Measurements from ENCODE around the gene CASR. TPM values are rescaled to one million over a fixed set of nuclear protein-coding genes. Genes with fewer than 3 reads are reported as not detected.
A peak's percentile ranks its signal among the peaks of the same experiment; 100 is the strongest.

Gene CASR
- total RNA-seq, 2 donors from 2014 or later = 0.10 to 1.3 TPM

DNA sequence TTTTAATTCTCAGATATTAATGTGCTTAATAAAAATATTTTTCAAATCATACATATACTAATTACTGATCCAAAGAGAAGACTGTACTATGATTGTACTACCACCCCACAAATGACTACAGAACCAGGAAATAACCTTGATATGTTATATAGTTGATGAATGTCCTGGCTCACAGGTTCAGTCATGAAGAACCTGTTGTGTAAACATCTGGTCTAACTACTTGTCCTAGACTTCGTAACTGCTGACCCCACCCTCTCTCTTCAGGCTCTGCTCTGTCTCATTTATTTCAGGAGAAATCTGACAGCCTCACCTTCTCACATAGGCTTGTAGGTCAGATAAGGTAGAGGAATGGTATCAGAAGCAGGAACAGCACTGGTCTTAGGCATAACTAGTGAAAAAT is 126.9 kb downstream of the CASR start:
- ATAC-seq = no peak
- H3K36me3 Mint-ChIP-seq (ENCODE audit: low read depth) = peaks cover 2% of the 10 kb centered on the region
- no peak overlapping the region for H3K27ac Mint-ChIP-seq
- H3K4me1 Mint-ChIP-seq = peaks cover 32% of the 10 kb centered on the region
- DNase-seq = no peak
- H3K27me3 Mint-ChIP-seq = no peaks in the 10 kb centered on the region
- no peaks in the 10 kb centered on the region for H3K9me3 ChIP-seq (ENCODE audit: control insufficient read depth, low read length, poor library complexity, severe bottlenecking)
- H3K4me3 Mint-ChIP-seq = no peak overlapping the region

DNA sequence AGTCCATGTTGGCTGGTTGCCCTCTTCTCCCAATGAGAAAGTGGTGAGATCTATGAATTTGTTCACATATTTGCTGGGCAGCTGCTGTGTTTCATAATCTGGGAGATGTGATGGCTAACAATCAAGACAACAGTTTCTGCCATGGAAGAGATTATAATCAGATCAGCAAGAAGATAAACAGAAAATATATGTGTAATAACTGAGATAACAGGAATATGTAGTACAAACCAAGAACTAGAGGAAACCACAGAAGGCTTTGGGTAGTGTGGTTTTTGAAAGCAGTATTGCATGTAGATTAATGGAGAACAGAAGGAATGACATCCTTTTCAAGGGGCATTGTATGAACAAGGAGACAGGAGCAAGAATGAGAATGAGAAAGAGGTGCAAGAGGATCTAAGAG is 129.4 kb downstream of the CASR start:
- Mint-ChIP-seq H3K4me3 (peak overlapping the region; percentile 67), H3K4me1 (peaks cover 24% of the 10 kb centered on the region), H3K27me3 (no peaks in the 10 kb centered on the region), H3K36me3 (ENCODE audit: low read depth) (peaks cover 2% of the 10 kb centered on the region), H3K27ac (peak overlapping the region; percentile 37)
- no peaks in the 10 kb centered on the region for H3K9me3 ChIP-seq (ENCODE audit: control insufficient read depth, low read length, poor library complexity, severe bottlenecking)
- DNase-seq (no peak), ATAC-seq (peak; percentile 36)

DNA sequence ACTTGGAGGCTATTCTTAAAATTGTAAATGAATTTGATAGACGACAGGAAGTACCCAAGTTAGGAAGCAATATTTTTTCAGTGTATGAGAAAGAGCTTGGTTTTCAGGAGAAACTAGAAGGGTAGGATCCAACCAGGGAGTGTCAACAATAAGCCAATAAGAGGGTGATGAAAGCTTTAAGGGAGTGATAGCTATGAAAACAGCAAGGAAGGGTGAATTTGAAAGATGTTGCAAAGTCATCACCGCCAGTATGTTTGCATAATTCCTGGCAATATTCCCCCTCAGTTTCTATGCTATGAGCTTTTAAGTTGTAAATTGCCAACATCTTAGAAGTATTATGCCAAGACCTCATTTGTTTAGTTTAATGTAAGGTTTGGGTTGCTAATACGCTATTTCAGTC is 129.8 kb downstream of the CASR start:
- no peaks in the 10 kb centered on the region for H3K27me3 Mint-ChIP-seq
- H3K9me3 ChIP-seq (ENCODE audit: control insufficient read depth, low read length, poor library complexity, severe bottlenecking) = no peaks in the 10 kb centered on the region
- ATAC-seq = no peak
- H3K36me3 Mint-ChIP-seq (ENCODE audit: low read depth) = peaks cover 2% of the 10 kb centered on the region
- no peak overlapping the region for H3K27ac Mint-ChIP-seq
- peak overlapping the region; percentile 67 for H3K4me3 Mint-ChIP-seq
- no peak for DNase-seq
- H3K4me1 Mint-ChIP-seq = peaks cover 22% of the 10 kb centered on the region

DNA sequence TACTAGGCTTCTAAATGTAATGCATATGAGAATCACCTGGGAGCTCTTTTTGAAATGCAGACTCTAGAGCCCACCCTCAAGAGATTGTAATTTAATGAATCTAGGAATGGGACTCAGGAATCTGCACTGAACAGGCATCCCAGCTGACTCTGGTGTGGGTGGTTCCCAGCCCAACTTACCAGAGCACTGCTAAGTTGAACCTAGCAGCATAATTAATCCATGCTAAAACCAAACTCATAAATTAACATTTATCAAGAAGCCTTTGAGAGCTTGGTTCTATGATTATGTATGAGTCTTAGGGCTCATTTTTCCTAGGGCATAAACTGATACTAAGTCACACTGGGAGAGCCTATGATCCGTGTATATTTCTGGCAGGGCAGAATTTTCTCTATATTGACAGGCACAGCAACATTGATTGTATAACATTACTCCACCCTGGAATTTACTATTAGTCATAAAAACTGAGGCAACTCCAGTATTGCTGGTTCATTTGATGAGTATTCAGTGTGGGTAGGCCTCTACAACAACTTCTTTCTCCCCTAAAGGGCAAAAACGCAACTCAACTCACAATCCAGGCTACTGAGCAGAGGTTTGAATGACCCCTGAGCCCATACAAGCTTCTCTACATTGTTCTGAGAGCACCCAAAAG is 130.9 kb downstream of the CASR start:
- Mint-ChIP-seq H3K27ac (no peak overlapping the region), H3K27me3 (no peaks in the 10 kb centered on the region), H3K4me1 (peaks cover 22% of the 10 kb centered on the region), H3K4me3 (no peak overlapping the region), H3K36me3 (ENCODE audit: low read depth) (peaks cover 2% of the 10 kb centered on the region)
- ATAC-seq (no peak), DNase-seq (no peak)
- H3K9me3 ChIP-seq (ENCODE audit: control insufficient read depth, low read length, poor library complexity, severe bottlenecking) = no peaks in the 10 kb centered on the region

DNA sequence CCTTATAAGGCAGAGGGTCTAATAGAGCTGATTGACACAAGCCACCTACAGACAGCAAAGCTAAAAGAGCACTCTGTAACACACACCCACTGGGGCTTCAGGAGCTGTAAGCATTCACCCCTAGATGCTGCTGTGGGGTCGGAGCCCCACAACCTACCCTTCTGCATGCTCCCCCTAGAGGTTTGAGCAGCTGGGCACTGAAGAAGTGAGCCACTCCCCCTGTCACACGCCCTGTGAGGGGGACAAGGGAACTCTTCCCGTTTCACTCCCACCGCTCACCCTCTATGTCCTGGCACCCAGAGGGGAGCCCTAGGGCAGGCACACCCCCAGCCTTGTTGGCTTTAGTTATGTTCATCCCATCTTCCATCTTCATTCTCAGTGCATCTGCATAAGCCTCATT is 132.2 kb downstream of the CASR start:
- Mint-ChIP-seq H3K36me3 (ENCODE audit: low read depth) (peaks cover 2% of the 10 kb centered on the region), H3K4me3 (no peak overlapping the region), H3K27me3 (no peaks in the 10 kb centered on the region), H3K27ac (no peak overlapping the region), H3K4me1 (peaks cover 19% of the 10 kb centered on the region)
- DNase-seq (no peak), ATAC-seq (no peak)
- H3K9me3 ChIP-seq (ENCODE audit: control insufficient read depth, low read length, poor library complexity, severe bottlenecking) = no peaks in the 10 kb centered on the region

DNA sequence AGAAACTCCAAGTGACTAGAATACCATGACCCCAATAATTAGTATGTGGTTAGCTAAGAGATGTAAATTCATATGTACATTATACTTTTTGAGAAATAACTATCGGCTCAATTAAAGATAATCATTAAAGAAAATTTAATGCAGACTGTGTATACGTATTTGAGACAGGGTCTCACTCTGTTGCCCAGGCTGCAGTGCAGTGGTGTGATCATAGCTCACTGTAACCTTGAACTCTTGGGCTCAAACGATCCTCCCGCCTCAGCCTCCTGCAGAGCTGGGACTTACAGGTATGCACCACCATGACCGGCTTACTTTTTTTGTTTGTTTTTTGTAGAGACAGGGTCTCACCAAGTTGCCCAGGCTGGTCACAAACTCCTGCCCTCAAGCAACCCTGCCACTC is 132.9 kb downstream of the CASR start:
- peaks cover 18% of the 10 kb centered on the region for H3K4me1 Mint-ChIP-seq
- no peak for DNase-seq
- H3K4me3 Mint-ChIP-seq = no peak overlapping the region
- H3K27ac Mint-ChIP-seq = no peak overlapping the region
- no peaks in the 10 kb centered on the region for H3K9me3 ChIP-seq (ENCODE audit: control insufficient read depth, low read length, poor library complexity, severe bottlenecking)
- no peak for ATAC-seq
- H3K27me3 Mint-ChIP-seq = no peaks in the 10 kb centered on the region
- H3K36me3 Mint-ChIP-seq (ENCODE audit: low read depth) = no peaks in the 10 kb centered on the region

DNA sequence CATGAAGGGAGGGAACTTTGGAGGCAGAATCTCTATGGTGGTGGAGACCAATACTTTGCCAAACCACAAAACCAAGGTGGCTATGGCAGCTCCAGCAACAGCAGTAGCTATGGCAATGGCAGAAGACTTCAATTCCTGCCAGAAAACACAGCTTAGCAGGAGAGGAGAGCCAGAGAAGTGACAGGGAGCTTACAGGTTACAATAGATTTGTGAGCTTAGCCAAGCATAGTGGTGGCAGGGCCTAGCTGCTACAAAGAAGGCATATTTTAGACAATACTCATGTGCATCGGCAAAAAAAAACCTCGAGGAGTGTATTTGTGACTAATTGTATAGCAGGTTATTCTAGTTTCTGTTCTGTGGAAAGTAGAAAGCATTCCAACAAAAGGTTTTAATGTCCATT is 135.2 kb downstream of the CASR start:
- Mint-ChIP-seq H3K27ac (no peak overlapping the region), H3K4me1 (peaks cover 14% of the 10 kb centered on the region), H3K36me3 (ENCODE audit: low read depth) (no peaks in the 10 kb centered on the region), H3K4me3 (no peak overlapping the region), H3K27me3 (no peaks in the 10 kb centered on the region)
- no peaks in the 10 kb centered on the region for H3K9me3 ChIP-seq (ENCODE audit: control insufficient read depth, low read length, poor library complexity, severe bottlenecking)
- no peak for DNase-seq
- ATAC-seq = no peak

DNA sequence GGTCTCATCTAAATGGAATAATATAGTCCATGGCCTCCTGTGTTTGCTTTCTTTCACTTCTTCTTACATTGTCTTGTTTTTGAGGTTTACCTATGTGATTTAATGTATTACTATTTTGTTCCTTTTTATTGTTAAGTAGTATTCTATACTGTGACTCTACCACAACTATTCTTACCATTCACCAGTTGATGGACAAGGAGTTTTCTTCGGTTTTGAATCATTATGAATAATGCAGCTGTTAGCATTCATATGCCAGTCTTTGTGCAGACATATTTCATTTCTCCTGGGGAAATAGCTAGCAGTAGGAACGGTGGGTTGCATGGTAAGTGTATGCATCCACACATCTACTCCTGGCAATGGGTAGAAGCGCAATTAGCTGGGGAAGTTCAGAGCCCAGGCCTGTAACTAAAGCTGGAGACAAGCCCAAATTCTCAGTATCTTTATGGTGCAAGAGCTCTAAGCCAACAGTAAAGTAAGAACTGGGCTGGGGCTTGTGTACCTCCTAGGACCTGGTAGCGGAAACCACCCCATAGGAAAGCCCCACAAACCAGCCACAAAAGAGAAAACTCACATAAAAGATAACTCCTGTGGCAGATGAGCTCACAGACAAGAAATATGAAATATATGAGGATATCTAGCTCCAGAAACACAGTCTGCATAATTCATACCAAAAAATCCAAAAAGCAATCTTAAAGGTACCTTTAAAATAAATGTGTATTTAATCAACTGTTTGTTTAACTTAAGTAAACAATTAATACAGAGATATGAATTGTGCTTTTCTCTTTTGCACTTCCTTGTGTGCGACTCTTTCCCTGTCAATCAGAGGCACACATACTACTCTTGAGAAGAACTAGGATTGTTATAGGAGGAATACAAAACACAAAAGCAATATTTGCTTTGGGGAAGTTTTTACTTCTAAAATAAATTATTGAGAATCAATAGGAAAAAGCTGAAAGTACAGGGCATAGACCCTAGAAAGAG is 138.9 kb downstream of the CASR start:
- peak overlapping the region; percentile 79 for H3K27ac Mint-ChIP-seq
- ATAC-seq = peak; percentile 99
- H3K4me3 Mint-ChIP-seq = peak overlapping the region; percentile 47
- H3K4me1 Mint-ChIP-seq = peaks cover 12% of the 10 kb centered on the region
- no peaks in the 10 kb centered on the region for H3K9me3 ChIP-seq (ENCODE audit: control insufficient read depth, low read length, poor library complexity, severe bottlenecking)
- H3K27me3 Mint-ChIP-seq = no peaks in the 10 kb centered on the region
- H3K36me3 Mint-ChIP-seq (ENCODE audit: low read depth) = no peaks in the 10 kb centered on the region
- peak in 2 of 3 donors; percentile 20 to 25 for DNase-seq

DNA sequence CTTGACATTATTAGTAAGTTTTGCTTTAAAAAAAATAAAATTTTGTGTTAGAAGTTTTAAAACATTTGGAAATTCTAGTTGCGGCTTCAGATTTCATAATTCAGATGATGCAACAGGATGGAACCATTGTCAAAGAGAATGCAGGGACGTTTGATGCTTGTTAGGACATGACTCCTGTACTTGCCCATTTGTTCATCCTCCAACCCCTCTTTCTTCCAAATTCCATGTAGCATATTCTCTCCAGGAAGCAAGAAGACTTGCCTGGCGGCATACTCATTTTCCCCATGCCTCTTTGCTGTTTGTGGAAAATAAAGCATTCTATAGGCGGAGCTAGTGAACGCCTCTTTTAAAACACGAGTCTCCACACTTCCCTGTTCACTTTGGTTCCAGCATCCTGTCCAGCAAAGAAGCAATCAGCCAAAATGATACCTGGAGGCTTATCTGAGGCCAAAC is 141.4 kb downstream of the CASR start, which contains the start of gene CSTA:
CSTA (plus strand) TSS at position 378 of the 453 bp plus-strand sequence; CDS start at position 423, 45 bp downstream.
- no peak for DNase-seq

DNA sequence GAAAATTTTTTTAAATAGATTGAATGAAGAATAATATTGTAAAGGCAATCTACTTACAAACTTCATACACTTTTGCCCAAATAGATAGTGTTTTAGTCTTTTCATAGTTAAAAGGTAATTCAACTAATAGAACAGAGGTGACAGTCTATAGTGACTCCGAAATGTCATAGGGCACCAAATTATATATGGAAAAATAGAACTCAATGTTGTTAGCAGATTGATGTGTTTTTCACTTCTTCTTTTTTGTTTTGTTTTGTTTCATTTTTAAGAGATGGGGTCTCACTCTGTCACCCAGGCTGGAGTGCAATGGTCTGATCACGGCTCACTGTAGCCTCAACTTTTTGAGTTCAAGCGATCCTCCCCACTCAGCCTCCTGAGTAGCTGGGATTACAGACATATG is 142.3 kb downstream of the CASR start:
- Mint-ChIP-seq H3K27me3 (peaks cover 7% of the 10 kb centered on the region), H3K4me3 (no peak overlapping the region), H3K36me3 (ENCODE audit: low read depth) (peaks cover 3% of the 10 kb centered on the region), H3K4me1 (peaks cover 13% of the 10 kb centered on the region), H3K27ac (no peak overlapping the region)
- no peaks in the 10 kb centered on the region for H3K9me3 ChIP-seq (ENCODE audit: control insufficient read depth, low read length, poor library complexity, severe bottlenecking)
- DNase-seq (no peak), ATAC-seq (no peak)

More for the DNA sequence above, 141.4 kb downstream of the CASR start, which contains the start of gene CSTA:
- Mint-ChIP-seq H3K4me3 (no peak within 1 kb of the TSS), H3K4me1 (peaks cover 12% of the 10 kb centered on the region), H3K36me3 (ENCODE audit: low read depth) (no peaks in the 10 kb centered on the region), H3K27me3 (no peaks in the 10 kb centered on the region), H3K27ac (no peak within 1 kb of the TSS)
- no peak for ATAC-seq
- no peaks in the 10 kb centered on the region for H3K9me3 ChIP-seq (ENCODE audit: control insufficient read depth, low read length, poor library complexity, severe bottlenecking)

DNA sequence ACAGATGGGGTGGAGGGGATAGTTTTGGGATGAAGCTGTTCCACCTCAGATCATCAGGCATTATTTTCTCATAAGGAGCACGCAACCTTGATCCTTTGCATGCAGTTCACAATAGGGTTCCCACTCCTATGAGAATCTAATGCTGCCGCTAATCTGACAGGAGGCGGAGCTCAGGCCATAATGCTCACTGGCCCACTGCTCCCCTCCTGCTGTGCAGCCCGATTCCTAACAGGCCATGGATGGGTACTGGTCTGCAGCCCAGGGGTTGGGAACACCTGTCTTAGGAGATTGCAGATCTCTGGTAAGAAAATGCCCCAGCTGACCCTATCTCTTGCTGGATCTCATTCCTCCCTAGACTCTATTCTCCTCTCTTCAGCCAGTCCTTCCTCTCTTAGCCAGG is 148.4 kb downstream of the CASR start:
- ATAC-seq (no peak), DNase-seq (no peak)
- Mint-ChIP-seq H3K36me3 (ENCODE audit: low read depth) (peaks cover 8% of the 10 kb centered on the region), H3K27ac (no peak overlapping the region), H3K4me1 (peaks cover 5% of the 10 kb centered on the region), H3K27me3 (peaks cover 45% of the 10 kb centered on the region), H3K4me3 (no peak overlapping the region)
- no peaks in the 10 kb centered on the region for H3K9me3 ChIP-seq (ENCODE audit: control insufficient read depth, low read length, poor library complexity, severe bottlenecking)

DNA sequence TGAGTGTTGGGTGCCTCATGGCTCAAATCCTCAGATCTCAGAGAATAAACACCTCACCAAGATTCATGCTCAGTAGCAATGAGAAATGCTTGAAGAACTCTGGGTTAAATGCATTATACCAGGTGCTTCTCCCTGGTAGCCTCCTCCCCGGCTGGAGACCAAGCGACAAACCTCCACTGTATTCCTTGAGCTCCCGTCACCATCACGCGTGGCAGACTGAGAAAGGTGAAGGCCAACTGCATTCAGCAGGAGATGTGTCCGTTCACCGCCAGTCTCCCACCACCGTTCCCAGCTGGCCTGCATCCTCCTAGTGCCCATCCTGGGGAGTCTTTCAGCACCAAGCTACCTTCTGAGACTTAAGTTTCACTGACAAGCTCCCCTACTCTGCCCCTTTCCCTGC is 149.1 kb downstream of the CASR start:
- H3K36me3 Mint-ChIP-seq (ENCODE audit: low read depth) = peaks cover 8% of the 10 kb centered on the region
- H3K4me3 Mint-ChIP-seq = no peak overlapping the region
- peaks cover 5% of the 10 kb centered on the region for H3K4me1 Mint-ChIP-seq
- DNase-seq = no peak
- no peak overlapping the region for H3K27ac Mint-ChIP-seq
- peaks cover 45% of the 10 kb centered on the region for H3K27me3 Mint-ChIP-seq
- no peaks in the 10 kb centered on the region for H3K9me3 ChIP-seq (ENCODE audit: control insufficient read depth, low read length, poor library complexity, severe bottlenecking)
- no peak for ATAC-seq
